Measurements from ENCODE around the gene RHOF. TPM values are rescaled to one million over a fixed set of nuclear protein-coding genes. Genes with fewer than 3 reads are reported as not detected.
A peak's percentile ranks its signal among the peaks of the same experiment; 100 is the strongest.

RHOF gene
- total and polyA plus RNA-seq, 2 of the 13 experiments (the other 11 are each of a cell fraction or from before 2014, with no cell fraction given) = 14.6 to 32.2 TPM

DNA sequence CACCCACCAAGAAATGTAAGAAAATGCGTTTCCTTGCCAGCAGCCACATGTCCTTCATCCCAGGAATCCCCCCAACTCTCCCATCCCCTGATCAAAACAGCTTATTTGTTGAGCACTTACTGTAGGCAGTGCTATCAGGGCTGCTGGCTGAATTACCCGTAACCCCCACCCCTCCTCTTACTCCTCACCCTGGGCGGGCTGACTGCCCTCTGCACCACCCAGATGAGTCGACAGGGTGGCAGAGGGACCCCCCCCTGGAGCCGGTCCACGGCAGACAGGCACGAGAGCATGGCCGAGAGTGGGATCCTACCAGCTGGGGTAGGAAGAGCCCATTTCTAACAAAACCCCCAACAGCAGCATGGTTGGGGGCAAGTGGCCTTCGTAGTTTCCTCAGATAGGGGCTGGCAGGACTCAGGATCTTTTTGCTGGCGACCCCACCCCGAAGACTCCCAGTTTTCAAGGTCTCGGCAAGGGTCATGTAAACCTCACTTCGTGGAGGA is 1.1 kb upstream of the RHOF start (continued):
- TF ChIP-seq, protein P1, sequence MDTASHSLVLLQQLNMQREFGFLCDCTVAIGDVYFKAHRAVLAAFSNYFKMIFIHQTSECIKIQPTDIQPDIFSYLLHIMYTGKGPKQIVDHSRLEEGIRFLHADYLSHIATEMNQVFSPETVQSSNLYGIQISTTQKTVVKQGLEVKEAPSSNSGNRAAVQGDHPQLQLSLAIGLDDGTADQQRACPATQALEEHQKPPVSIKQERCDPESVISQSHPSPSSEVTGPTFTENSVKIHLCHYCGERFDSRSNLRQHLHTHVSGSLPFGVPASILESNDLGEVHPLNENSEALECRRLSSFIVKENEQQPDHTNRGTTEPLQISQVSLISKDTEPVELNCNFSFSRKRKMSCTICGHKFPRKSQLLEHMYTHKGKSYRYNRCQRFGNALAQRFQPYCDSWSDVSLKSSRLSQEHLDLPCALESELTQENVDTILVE (CRISPR knock-in tag; IDR thresholded peaks at IDR 0.05) = 0 out of 2 replicates have a peak, but pooled peaks have one; percentile 12
- TF ChIP-seq MYNN (CRISPR knock-in tag; IDR thresholded peaks at IDR 0.05; ENCODE audit: low read depth) (no peak), BHLHE40 (IDR thresholded peaks at IDR 0.05; ENCODE audit: low read length) (no peak), ZNF20 (CRISPR knock-in tag; IDR thresholded peaks at IDR 0.05) (no peak), MEF2D (CRISPR knock-in tag; IDR thresholded peaks at IDR 0.05) (0 out of 2 replicates have a peak, but pooled peaks have one; percentile 1), ZNF773 (CRISPR knock-in tag; IDR thresholded peaks at IDR 0.05; ENCODE audit: borderline replicate concordance) (no peak), ZNF317 (CRISPR knock-in tag; IDR thresholded peaks at IDR 0.05) (0 out of 2 replicates have a peak, but pooled peaks have one; percentile 10), HCFC1 (IDR thresholded peaks at IDR 0.05; ENCODE audit: low read depth, low read length) (no peak), JUND (CRISPR knock-in tag; IDR thresholded peaks at IDR 0.05) (no peak), FOXM1 (CRISPR knock-in tag; IDR thresholded peaks at IDR 0.05) (no peak), ATF1 (CRISPR knock-in tag; IDR thresholded peaks at IDR 0.05) (peak; percentile 31; the same call in 1 of the 2 replicates), PAF1 (CRISPR knock-in tag; IDR thresholded peaks at IDR 0.05) (no peak), ZNF563 (CRISPR knock-in tag; IDR thresholded peaks at IDR 0.05) (0 out of 2 replicates have a peak, but pooled peaks have one; percentile 11), ZNF780A (CRISPR knock-in tag; IDR thresholded peaks at IDR 0.05) (no peak)
- TF ChIP-seq, protein P2, sequence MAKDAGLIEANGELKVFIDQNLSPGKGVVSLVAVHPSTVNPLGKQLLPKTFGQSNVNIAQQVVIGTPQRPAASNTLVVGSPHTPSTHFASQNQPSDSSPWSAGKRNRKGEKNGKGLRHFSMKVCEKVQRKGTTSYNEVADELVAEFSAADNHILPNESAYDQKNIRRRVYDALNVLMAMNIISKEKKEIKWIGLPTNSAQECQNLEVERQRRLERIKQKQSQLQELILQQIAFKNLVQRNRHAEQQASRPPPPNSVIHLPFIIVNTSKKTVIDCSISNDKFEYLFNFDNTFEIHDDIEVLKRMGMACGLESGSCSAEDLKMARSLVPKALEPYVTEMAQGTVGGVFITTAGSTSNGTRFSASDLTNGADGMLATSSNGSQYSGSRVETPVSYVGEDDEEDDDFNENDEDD (CRISPR knock-in tag; IDR thresholded peaks at IDR 0.05; ENCODE audit: borderline replicate concordance) = no peak
- TF ChIP-seq, protein P3, sequence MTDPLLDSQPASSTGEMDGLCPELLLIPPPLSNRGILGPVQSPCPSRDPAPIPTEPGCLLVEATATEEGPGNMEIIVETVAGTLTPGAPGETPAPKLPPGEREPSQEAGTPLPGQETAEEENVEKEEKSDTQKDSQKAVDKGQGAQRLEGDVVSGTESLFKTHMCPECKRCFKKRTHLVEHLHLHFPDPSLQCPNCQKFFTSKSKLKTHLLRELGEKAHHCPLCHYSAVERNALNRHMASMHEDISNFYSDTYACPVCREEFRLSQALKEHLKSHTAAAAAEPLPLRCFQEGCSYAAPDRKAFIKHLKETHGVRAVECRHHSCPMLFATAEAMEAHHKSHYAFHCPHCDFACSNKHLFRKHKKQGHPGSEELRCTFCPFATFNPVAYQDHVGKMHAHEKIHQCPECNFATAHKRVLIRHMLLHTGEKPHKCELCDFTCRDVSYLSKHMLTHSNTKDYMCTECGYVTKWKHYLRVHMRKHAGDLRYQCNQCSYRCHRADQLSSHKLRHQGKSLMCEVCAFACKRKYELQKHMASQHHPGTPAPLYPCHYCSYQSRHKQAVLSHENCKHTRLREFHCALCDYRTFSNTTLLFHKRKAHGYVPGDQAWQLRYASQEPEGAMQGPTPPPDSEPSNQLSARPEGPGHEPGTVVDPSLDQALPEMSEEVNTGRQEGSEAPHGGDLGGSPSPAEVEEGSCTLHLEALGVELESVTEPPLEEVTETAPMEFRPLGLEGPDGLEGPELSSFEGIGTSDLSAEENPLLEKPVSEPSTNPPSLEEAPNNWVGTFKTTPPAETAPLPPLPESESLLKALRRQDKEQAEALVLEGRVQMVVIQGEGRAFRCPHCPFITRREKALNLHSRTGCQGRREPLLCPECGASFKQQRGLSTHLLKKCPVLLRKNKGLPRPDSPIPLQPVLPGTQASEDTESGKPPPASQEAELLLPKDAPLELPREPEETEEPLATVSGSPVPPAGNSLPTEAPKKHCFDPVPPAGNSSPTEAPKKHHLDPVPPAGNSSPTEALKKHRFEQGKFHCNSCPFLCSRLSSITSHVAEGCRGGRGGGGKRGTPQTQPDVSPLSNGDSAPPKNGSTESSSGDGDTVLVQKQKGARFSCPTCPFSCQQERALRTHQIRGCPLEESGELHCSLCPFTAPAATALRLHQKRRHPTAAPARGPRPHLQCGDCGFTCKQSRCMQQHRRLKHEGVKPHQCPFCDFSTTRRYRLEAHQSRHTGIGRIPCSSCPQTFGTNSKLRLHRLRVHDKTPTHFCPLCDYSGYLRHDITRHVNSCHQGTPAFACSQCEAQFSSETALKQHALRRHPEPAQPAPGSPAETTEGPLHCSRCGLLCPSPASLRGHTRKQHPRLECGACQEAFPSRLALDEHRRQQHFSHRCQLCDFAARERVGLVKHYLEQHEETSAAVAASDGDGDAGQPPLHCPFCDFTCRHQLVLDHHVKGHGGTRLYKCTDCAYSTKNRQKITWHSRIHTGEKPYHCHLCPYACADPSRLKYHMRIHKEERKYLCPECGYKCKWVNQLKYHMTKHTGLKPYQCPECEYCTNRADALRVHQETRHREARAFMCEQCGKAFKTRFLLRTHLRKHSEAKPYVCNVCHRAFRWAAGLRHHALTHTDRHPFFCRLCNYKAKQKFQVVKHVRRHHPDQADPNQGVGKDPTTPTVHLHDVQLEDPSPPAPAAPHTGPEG (CRISPR knock-in tag; IDR thresholded peaks at IDR 0.05) = 0 out of 2 replicates have a peak, but pooled peaks have one; percentile 39
- TF ChIP-seq, protein P4, sequence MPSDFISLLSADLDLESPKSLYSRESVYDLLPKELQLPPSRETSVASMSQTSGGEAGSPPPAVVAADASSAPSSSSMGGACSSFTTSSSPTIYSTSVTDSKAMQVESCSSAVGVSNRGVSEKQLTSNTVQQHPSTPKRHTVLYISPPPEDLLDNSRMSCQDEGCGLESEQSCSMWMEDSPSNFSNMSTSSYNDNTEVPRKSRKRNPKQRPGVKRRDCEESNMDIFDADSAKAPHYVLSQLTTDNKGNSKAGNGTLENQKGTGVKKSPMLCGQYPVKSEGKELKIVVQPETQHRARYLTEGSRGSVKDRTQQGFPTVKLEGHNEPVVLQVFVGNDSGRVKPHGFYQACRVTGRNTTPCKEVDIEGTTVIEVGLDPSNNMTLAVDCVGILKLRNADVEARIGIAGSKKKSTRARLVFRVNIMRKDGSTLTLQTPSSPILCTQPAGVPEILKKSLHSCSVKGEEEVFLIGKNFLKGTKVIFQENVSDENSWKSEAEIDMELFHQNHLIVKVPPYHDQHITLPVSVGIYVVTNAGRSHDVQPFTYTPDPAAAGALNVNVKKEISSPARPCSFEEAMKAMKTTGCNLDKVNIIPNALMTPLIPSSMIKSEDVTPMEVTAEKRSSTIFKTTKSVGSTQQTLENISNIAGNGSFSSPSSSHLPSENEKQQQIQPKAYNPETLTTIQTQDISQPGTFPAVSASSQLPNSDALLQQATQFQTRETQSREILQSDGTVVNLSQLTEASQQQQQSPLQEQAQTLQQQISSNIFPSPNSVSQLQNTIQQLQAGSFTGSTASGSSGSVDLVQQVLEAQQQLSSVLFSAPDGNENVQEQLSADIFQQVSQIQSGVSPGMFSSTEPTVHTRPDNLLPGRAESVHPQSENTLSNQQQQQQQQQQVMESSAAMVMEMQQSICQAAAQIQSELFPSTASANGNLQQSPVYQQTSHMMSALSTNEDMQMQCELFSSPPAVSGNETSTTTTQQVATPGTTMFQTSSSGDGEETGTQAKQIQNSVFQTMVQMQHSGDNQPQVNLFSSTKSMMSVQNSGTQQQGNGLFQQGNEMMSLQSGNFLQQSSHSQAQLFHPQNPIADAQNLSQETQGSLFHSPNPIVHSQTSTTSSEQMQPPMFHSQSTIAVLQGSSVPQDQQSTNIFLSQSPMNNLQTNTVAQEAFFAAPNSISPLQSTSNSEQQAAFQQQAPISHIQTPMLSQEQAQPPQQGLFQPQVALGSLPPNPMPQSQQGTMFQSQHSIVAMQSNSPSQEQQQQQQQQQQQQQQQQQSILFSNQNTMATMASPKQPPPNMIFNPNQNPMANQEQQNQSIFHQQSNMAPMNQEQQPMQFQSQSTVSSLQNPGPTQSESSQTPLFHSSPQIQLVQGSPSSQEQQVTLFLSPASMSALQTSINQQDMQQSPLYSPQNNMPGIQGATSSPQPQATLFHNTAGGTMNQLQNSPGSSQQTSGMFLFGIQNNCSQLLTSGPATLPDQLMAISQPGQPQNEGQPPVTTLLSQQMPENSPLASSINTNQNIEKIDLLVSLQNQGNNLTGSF (CRISPR knock-in tag; IDR thresholded peaks at IDR 0.05) = peak; percentile 5; the same call in 1 of the 2 replicates

All from HepG2 (cell line).